ENCODE data around the gene SIPA1L3. TPM values are rescaled to one million over a fixed set of nuclear protein-coding genes. Genes with fewer than 3 reads are reported as not detected.
A peak's percentile ranks its signal among the peaks of the same experiment; 100 is the strongest.

The SIPA1L3 gene
- total RNA-seq, 4 donors from 2014 or later = 4.1 to 18.7 (median 6.1) TPM

DNA sequence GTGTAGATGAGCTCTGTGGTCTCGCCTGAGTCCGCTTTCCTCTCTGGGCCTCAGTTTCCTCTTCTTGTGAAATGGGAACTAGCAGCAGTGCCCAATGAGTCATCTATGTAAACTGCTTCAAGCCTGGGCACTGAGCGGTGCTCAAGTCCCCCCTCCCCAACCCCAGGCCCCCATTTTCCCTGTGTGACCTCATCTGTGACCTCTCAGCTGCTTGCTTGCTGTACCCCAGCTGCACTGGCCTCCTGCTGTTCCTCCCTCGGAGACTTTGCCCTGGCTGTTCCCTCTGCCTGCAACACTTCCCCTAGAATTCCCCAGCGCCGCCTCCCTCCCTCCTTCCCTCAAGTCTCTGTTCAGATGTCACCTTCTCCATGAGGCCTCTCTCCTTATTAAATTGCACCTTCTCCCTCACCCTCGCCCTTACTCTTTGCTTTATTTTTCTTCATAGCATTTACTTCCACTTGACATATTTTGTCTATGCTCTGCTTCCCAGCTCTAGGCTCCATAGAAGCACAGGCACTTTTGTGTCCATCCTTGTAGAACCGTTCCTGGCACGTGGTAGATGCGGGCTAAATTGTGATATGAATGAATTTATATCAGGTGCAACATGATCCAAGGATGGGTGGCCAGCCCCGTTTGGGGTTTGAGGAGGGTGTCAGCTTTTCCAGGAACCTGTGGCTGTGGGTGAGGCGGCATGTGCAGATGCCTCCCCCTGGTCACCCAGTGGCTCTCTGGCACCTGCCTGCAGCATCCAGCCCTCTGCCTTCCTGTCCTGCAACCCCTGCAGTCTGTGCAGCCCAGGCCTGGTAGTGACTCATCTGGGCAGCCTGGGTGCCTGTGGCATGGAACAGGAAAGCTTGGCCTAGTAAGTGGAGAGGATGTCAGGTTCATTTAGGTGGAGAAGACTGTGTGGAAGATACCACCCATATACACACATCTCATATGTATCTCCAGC lies 26.3 kb downstream of the SIPA1L3 start:
- DNase-seq = no peak
- in situ Hi-C loops (cut with MboI; ENCODE audit: low sequenced_read_pairs in 4 of 4) (no loop called here), intact Hi-C loops (cut with DNase I; ENCODE audit: low total_unique reads) (no loop called here)
- H3K4me3 ChIP-seq = no peak overlapping the region
- TF ChIP-seq, protein P1, sequence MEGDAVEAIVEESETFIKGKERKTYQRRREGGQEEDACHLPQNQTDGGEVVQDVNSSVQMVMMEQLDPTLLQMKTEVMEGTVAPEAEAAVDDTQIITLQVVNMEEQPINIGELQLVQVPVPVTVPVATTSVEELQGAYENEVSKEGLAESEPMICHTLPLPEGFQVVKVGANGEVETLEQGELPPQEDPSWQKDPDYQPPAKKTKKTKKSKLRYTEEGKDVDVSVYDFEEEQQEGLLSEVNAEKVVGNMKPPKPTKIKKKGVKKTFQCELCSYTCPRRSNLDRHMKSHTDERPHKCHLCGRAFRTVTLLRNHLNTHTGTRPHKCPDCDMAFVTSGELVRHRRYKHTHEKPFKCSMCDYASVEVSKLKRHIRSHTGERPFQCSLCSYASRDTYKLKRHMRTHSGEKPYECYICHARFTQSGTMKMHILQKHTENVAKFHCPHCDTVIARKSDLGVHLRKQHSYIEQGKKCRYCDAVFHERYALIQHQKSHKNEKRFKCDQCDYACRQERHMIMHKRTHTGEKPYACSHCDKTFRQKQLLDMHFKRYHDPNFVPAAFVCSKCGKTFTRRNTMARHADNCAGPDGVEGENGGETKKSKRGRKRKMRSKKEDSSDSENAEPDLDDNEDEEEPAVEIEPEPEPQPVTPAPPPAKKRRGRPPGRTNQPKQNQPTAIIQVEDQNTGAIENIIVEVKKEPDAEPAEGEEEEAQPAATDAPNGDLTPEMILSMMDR (IDR thresholded peaks at IDR 0.05 in 4 of 5, conservative IDR thresholded peaks at IDR 0.05 in 1 of 5) = no peak
- no peak for TF ChIP-seq POLR2A (IDR thresholded peaks at IDR 0.05)
- ATAC-seq = no peak
- H3K27me3 ChIP-seq = no peaks in the 10 kb centered on the region
- H3K4me1 ChIP-seq = peaks cover 22 to 26% of the 10 kb centered on the region in 2 donors
- peak overlapping the region in 1 of 4 donors; percentile 29 for H3K27ac ChIP-seq
- no peaks in the 10 kb centered on the region for H3K36me3 ChIP-seq
- H3K9me3 ChIP-seq = no peaks in the 10 kb centered on the region

- peak overlapping the region in 1 of 4 donors; percentile 29 for H3K27ac ChIP-seq
- H3K4me3 ChIP-seq = no peak overlapping the region
- no peaks in the 10 kb centered on the region for H3K36me3 ChIP-seq
- H3K9me3 ChIP-seq = no peaks in the 10 kb centered on the region
- intact Hi-C loops (cut with DNase I; ENCODE audit: low total_unique reads) (loop anchor here (1.0 kb wide), 1 partner anchor 27 kb away; the partner anchor contains the start of gene SIPA1L3), in situ Hi-C loops (cut with MboI; ENCODE audit: low sequenced_read_pairs in 4 of 4) (no loop called here)
- ATAC-seq = peak in 1 of 2 donors; percentile 69
- peaks cover 22 to 26% of the 10 kb centered on the region in 2 donors for H3K4me1 ChIP-seq
- TF ChIP-seq POLR2A (IDR thresholded peaks at IDR 0.05) = no peak
- TF ChIP-seq, protein P1 (IDR thresholded peaks at IDR 0.05 in 4 of 5, conservative IDR thresholded peaks at IDR 0.05 in 1 of 5) = no peak
- H3K27me3 ChIP-seq = no peaks in the 10 kb centered on the region
- DNase-seq = peak; percentile 9 to 30
Observed at GRCh38 chr19:37933937-37934358, 26.9 kb downstream of the SIPA1L3 start.

DNA sequence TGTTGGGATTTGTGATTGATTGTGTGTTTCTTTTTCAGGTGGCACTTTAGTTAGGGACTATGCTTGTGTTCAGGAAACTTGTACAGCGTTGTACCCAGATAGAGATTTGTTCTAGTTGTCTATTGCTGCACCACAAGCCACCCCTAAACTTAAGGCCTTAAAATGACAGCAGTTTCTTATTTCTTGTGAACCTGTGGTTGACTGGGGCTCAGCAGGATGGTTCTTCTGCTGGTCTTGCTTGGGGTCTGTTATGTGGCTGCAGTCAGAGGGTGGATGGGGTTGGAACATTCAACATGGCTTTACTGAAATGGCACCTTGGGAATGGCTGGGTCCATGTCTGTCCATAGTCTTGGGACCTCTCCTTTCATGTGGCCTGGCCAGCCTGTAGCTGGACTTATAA lies 28.3 kb downstream of the SIPA1L3 start:
- no peak for TF ChIP-seq POLR2A (IDR thresholded peaks at IDR 0.05)
- TF ChIP-seq, protein P1 (IDR thresholded peaks at IDR 0.05 in 4 of 5, conservative IDR thresholded peaks at IDR 0.05 in 1 of 5) = no peak
- Histone ChIP-seq H3K27ac (no peak overlapping the region), H3K27me3 (no peaks in the 10 kb centered on the region), H3K9me3 (no peaks in the 10 kb centered on the region), H3K4me3 (no peak overlapping the region), H3K36me3 (no peaks in the 10 kb centered on the region), H3K4me1 (peaks cover 22 to 26% of the 10 kb centered on the region in 2 donors)
- DNase-seq (no peak), ATAC-seq (no peak)
- intact Hi-C loops (cut with DNase I; ENCODE audit: low total_unique reads) (no loop called here), in situ Hi-C loops (cut with MboI; ENCODE audit: low sequenced_read_pairs in 4 of 4) (no loop called here)

DNA sequence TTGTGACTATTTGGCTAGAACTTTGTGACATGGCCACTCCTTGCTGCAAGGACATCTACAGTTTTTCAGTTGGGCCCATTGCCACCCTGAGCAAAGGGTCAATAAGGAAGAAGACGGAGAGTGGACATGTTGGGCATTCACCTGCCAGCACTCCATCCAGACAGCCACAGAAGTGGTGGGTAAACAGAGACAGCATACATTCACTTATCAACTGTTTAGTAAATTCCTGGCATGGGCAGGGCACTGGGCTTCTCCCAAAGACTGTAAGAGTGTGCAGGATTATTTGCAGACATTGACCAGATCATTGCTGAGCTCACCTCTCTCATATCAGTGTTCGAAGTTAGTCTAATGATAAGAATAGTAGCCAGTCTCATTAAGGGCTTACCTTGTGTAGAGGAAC lies 29.2 kb downstream of the SIPA1L3 start:
- intact Hi-C loops (cut with DNase I; ENCODE audit: low total_unique reads) (no loop called here), in situ Hi-C loops (cut with MboI; ENCODE audit: low sequenced_read_pairs in 4 of 4) (no loop called here)
- Histone ChIP-seq H3K27ac (no peak overlapping the region), H3K4me1 (peaks cover 22 to 26% of the 10 kb centered on the region in 2 donors), H3K4me3 (no peak overlapping the region), H3K9me3 (no peaks in the 10 kb centered on the region), H3K27me3 (no peaks in the 10 kb centered on the region), H3K36me3 (no peaks in the 10 kb centered on the region)
- DNase-seq (no peak), ATAC-seq (no peak)
- TF ChIP-seq, protein P1 (IDR thresholded peaks at IDR 0.05 in 4 of 5, conservative IDR thresholded peaks at IDR 0.05 in 1 of 5) = no peak
